Measurements from ENCODE around the gene ARMC3.

GRCh38 chr10:22903694-22904093 lies 24.2 kb upstream of the ARMC3 start:
- TF ChIP-seq CTCF (IDR thresholded peaks at IDR 0.05) (no peak), POLR2AphosphoS5 (IDR thresholded peaks at IDR 0.05) (no peak)

Data from breast epithelium (tissue), 3 donors.